DMS53 treated with DMSO at 0.1 percent for 48 hours (cell line): ENCODE results near the gene ARHGEF28.

Experiments used
- DNase-seq: peaks from one replicate; lab custom pipeline; 2025; ENCODE audit not compliant: unreplicated experiment; lab: John Stamatoyannopoulos, UW

ARHGEF28 gene

GRCh38 chr5:73625944-73626811 lies at the start of gene ARHGEF28:
ARHGEF28 (plus strand) TSS chr5:73626196; CDS start chr5:73684852, 58,656 bp downstream.
- peak; percentile 65 for DNase-seq

- DNase-seq, result no peak
These were observed 43.5 kb upstream of the ARHGEF28 start for GRCh38 chr5:73582285-73583145.

- DNase-seq, result no peak
These were observed 38.1 kb upstream of the ARHGEF28 start for GRCh38 chr5:73587923-73588322.

GRCh38 chr5:73591102-73591695 lies 34.8 kb upstream of the ARHGEF28 start:
- peak; percentile 72 for DNase-seq

- DNase-seq, result no peak
These were observed 34.1 kb upstream of the ARHGEF28 start for GRCh38 chr5:73591698-73592501.

GRCh38 chr5:73592551-73592950 lies 33.4 kb upstream of the ARHGEF28 start:
- no peak for DNase-seq

GRCh38 chr5:73596705-73597328 lies 29.2 kb upstream of the ARHGEF28 start:
- DNase-seq, result peak; percentile 20

- DNase-seq, result no peak
These were observed 26.6 kb upstream of the ARHGEF28 start for GRCh38 chr5:73599380-73599779.

GRCh38 chr5:73603998-73604397 lies 22.0 kb upstream of the ARHGEF28 start:
- DNase-seq, result no peak

GRCh38 chr5:73605223-73606087 lies 20.5 kb upstream of the ARHGEF28 start:
- DNase-seq, result peak; percentile 14

GRCh38 chr5:73606206-73606753 lies 19.7 kb upstream of the ARHGEF28 start:
- no peak for DNase-seq

GRCh38 chr5:73607228-73607627 lies 18.8 kb upstream of the ARHGEF28 start:
- DNase-seq, result no peak

GRCh38 chr5:73612799-73613198 lies 13.2 kb upstream of the ARHGEF28 start:
- DNase-seq, result no peak

GRCh38 chr5:73615085-73615484 lies 10.9 kb upstream of the ARHGEF28 start:
- no peak for DNase-seq

- DNase-seq, result no peak
These were observed 10.0 kb upstream of the ARHGEF28 start for GRCh38 chr5:73615947-73616346.

- no peak for DNase-seq
These were observed 8.3 kb upstream of the ARHGEF28 start for GRCh38 chr5:73617510-73618279.

- DNase-seq, result no peak
These were observed 6.2 kb upstream of the ARHGEF28 start for GRCh38 chr5:73619606-73620333.

- no peak for DNase-seq
These were observed 5.7 kb upstream of the ARHGEF28 start for GRCh38 chr5:73620334-73620687.
